Kasumi-1 (cell line): ENCODE results near the gene HTR6.
"Not testable (repeated sequence)": the region's sequence is repeated elsewhere in the genome, so short reads cannot be mapped to it uniquely, and the experiment has no call there.

Experiments used
- DNase-seq, 2 experiments: peaks; one replicate each; lab custom pipeline; 2025; lab: John Stamatoyannopoulos, UW

HTR6 gene

DNA sequence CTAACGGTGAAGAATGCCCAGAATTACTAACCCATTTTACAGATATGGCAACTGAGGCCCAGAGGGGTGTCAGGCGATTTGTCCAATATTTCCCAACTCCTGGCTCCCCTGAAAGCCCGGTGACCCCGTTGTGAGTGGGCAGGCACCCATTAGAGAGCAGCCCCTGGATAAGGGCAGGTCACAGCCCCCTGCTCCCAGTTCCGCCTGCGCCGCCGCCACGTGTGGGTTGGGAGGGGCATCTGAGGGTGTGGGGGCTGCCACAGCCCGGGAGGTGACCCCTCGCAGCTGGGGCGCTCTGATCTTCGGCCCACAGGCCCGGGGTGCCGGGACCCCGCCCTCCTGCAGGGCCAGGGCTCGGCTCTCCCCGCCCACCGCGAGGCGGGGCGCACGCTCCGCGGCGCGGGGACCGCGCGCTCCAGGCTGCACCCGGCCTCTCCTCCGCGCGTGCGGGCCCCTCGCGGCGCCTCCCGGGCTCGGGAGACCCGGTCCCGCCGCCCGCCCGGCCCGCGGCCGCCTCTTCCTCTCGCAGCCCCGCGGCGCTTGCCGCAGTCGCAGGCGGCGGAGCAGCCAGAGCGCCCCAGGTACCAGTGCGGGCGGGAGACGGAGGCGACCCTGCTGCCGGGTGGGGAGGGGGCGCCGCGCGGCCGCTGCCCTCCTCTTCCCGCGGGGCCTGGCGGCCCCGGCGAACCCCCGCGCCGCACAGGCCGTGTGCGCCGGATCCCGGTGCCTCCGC is at the start of gene HTR6:
HTR6 (plus strand) TSS at position 423 of the 733 bp plus-strand sequence. CDS start 879 bp downstream, outside the sequence.
- no peak for DNase-seq

DNA sequence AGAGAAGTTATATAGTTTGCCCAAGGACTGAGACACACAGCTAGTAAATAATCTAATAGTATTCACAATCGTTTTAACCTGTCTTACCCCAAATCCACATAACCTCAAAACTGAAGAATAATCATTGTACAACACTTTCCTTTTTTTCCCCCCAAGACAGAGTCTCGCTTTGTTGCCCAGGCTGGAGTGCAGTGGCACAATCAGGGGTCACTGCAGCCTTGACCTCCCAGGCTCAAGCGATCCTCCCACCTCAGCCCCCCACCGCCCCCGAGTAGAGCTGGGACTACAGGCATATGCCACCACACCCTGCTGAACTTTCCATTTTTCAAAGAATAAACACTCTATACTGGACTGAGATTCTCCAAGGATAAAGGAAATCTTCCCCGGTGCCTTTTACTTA is 49.2 kb upstream of the HTR6 start:
- DNase-seq, result no peak

DNA sequence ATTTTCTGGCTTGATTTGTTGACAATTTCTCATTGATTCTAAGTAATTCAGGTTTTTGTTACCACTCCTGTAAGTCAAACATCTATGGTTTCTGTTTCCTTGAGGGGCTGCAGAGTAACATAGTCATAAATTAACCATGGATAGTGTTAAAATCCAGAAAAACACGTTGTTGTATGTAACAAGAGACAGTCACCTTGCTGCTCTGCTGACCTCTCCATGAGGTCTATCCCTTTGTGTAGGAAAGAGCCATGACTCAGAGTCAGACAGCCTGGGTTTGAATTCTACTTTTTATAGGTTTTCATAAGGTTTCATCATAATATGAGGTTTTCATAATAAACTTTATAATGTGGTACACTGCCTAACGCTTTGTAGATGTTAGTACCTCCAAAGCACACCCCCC is 48.2 kb upstream of the HTR6 start:
- DNase-seq, result no peak

DNA sequence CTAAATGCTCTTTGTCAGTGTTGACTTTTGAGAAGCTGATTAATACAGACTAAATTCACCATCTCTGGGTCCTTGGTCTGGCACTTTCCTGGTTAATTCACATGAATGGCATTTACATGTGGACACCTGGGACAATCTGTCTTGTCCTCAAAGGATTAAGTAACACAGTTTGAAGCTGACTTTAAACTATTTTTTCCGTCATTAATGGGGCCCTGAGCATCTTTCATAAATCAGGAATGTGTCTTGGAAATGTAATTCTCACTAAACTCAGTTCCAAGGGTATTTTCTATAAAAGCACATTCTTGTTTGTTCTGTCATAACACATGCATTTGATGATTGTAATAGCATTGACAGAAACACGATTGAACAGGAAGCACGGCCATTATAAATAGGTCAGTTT is 47.3 kb upstream of the HTR6 start:
- DNase-seq, result no peak

DNA sequence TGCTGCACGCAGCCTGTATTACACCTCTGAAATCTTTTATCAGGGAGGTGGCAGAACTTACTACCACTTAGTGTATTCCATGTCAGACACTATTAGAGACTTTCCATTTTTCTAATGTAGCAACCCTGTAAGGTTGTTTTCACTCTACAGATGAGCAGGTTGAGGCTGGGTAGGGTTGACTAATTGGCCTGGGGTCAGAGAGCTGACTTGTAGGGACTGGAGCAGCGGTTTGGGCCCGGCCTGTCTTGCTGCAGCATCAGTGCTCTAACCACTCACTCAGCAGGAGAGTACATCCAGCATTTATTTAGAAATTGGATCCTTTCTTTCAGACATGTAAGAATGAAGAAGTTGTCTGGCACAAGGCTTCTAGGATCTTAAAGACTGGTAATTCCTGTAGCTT is 46.2 kb upstream of the HTR6 start:
- DNase-seq, result no peak

DNA sequence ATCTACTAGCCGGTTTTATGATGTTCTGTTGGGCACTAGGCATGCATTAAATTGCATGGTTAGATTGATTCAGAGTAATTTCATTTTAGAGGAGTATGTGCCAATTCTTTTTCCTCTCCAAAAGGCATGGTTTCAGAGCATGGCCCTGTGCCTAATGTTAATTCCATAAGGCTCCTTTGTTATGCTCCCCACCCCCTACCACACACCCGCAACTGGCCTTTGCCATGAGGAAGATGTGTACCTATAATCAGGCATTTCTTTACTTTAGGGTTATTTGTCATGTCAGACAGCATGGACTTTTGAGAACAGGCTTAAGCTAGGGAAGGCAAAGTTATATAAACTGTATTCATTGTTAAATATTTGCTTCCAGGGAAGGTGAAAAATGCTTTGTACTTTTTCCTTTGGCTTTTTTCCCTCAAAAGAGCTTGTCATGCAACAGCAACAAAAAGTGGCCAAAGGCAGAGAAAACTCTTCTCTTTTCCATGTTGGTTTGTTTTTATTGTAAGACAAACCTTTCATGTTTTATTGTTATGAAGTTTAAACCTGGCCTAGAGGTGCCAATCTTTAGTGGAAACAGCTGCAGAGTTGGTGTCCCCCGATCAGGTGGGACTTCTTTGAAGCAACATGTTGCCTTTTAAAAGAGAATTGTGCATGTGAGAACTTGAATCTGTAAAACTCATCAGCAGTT is 44.8 kb upstream of the HTR6 start:
- DNase-seq, result no peak

DNA sequence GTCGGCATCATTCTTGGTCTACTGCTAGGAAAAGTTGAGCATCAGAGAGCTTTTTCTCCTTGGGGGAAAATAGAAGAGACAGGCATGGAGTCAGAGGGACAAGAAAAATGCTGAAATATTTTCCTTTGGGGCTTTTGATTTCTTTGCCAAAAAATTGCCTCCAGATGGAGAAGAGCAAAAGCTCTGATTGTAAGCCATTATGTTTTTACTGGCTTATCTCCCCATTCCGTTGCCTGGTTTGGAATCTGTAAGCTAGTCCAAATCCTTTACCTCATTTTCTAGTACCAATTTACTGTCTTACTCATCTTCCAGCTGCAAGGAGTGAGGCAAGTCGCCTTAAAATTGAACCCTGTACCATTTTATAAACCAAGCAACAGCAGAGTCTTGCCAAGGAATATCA is 43.9 kb upstream of the HTR6 start:
- no peak for DNase-seq

DNA sequence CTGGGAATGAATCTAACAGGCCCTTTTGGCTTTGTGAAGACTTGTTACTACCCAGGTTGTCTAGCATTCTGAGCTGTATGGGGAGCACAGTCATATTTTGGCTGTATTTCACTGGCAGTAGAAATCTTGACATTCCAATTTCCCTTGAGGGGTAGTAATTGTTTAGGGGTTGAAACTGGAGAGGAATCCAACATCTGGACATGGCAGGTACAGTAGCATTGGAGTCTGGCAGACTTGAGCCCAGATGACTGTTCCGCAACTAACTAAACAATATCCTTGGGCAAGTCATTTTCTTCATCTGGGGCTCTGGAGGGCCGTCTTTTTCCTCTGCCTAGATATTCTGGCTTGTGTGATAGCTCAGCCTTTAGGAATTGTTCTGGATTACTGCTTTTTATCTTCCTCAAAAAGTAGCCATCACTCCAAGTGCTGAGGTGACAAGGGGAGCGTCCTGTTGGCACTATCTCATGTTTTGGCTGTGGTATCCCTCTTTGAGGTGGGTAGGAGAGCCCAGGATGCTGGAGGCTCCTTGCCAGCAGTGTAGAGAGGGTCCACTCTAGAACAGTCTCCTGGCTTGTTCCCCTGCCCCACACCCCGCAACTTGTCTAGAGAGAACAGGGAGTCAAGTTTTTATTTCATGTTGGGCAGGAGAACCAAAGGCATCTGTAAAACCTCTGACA is 43.3 kb upstream of the HTR6 start:
- DNase-seq, result no peak

DNA sequence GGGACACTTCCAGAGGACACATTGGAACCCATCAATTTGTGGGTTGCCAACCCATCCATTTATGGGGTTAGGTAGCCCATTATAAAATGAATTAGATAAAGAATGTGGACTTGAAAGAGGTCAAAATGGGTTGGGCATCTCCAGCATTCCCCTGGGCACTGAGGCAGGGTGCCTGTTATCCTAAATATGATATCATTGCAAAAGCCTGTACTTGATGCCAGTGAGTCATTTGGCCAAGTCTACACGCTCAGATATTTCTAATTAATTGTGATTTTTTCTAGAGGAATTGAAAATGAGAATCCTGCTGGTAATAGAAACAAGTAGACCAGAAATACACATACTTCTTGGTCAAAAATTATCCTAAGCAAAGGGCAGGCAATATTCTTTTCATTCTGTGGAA is 42.5 kb upstream of the HTR6 start:
- no peak for DNase-seq

DNA sequence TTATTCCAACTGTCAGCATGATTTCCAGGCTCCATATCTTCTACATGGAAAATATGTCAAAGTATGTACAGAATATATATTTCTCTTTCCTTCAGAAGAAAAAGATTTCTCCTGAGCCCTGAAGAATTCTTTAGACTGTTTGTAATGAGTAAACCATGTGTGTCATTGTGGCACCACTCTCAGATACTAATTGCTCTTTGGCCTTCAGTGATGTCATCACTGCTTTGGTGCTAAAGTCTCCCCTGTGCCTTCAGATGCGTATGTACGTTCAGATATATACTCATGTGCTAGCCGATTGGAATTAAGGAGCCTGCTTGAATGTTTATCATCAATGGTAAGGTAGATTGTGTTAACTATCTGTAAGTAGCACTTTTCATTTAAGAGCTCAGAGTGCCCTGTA is 41.2 kb upstream of the HTR6 start:
- no peak for DNase-seq

DNA sequence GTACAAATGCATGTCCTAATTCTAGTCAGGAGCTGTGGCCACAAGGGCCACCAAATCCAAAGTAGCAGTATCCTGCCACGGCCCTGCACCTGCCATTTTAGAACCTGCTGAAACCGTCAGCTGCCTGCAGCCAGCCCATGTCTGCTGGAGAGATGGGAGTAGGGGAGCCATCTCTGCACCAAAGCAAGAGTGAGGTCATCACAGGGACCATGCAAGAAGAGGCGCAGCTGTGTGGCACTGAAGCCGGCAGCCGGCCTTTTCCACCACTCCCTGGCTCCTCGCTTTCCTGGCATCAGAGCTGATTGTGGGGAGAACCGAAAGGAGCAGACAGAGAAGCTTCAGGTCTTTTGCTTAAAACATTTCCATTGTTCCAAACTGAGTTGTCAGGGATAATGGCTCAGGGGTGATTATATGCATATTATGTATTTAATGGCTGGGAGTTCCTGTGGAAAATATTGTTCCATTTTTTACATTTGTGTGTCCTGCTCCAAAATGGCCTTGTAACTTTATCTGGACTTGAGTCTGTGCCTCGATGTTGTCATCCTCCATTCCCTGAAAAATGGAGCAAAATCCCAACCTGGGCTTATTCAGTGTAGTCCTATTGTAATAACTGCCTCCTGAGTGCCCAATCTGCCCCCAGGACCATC is 39.3 kb upstream of the HTR6 start:
- DNase-seq, result no peak

DNA sequence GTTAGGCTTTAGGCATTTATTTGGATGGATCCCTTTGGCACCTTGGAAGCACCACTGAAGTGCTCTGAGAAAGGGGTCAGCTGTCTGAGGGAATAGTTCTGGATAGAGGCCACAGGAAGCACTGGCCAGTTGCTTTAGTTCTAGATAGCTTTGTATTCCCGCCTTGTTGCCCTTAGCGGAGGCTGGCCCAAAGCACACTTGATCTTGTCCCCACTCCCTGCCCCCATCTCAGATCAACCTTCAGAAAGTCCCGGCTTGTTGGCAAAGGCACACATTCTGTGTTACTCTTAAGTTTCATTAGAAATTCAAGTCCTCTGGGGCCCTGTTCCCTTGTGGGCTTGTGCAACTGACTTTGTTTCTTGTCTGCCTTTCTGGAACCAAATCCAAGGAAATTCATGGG is 35.8 kb upstream of the HTR6 start:
- no peak for DNase-seq

DNA sequence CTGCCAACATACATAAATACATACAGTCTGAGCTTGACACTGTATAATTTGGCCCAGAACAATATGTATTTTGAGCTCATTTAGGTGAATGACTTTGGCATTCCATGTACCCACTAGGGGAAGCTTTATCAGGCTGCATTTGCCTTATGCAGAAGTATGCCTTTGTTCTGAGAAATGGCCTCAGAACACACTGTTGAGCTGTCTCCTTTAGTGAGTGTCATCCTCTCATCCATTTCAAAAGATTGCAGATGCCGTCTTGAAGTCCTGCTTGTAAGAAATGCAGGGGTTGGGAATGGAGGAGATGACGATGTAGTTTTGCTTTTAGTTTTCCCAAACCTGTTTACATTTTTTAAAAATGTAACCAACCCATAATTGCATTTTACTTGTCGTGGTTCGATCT is 35.3 kb upstream of the HTR6 start:
- DNase-seq, result no peak

DNA sequence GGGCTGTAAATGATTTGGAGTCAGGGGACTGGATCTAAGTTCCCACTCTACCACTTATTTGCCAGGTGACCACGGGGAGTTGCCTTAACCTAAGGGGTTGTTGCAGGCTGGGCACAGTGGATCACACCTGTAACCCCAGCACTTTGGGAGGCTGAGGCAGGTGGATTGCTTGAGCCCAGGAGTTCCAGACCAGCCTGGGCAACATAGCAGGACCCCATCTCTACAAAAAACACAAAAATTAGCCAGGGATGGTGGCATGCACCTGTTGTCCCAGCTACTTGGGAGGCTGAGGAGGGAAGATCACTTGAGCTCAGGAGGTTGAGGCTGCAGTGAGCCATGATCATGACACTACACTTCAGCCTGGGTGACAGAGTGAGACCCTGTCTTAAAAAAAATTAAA is 34.5 kb upstream of the HTR6 start:
- not testable (repeated sequence) for DNase-seq

DNA sequence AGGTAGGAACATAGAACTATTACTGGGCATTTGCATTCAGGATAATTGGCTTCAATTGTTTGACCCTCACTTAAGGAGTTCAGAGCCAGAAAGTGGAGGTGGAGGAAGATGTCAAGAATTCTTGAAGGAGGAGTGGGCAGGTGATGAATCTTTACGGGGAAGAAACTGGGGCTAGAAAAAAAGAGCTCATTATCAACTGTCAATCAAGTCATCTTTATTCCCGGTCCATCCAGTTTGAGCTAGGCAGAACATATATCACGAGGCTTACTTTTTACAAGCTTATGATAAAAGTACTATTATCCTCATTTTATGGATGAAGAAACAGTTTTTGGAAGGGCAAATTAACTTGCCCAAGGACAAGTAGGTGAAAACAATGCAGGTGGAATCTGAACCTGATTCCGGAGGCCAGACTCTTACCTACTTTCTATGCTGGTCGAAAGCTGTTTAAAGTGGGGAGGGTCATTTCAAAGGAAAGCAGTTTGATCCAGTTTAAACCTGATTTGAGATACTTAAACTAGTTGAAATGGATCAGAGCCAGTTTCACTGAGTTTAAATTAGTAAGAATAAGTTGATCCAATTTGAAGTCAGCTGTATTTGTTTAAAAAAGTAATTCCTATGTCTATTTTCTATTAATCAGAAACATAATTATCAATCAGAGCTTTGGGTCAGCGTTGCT is 33.8 kb upstream of the HTR6 start:
- DNase-seq, result no peak

DNA sequence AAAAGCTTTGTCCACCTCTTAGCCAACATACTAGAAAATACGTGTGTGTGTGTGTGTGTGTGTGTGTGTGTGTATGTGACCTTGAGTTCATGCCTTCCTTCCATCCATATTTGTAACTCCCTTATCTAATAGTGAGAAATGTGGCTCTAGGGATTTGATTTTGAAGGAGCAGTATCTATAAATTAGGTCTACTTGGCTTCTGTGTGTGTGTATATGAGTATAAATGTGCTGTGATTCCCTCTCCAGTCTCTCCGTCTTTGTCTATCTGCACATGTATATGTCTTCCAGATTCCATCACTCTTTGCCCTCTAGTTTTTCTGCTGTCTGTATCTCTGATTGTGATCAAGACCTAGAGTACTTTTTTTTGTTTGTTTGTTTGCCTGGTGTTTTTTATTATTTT is 32.5 kb upstream of the HTR6 start:
- DNase-seq, result no peak

DNA sequence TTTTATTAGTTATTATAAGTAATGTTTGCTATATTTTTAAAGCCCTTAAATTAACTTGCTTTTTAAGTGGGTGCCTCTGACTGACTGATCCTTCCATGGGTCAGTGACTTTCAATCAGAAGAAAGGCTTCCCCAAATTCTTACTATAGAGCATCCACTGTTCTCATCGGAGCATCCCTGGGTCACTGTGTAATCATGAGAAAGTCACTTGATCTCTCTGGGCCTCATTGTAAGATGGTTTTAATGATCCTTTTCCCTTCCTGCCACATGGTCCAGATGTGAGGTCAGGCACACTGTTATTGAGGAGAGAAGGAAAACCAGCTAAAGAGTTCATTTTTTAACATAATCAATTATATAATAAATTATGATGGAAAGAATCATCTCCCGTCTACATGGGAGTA is 31.6 kb upstream of the HTR6 start:
- no peak for DNase-seq

DNA sequence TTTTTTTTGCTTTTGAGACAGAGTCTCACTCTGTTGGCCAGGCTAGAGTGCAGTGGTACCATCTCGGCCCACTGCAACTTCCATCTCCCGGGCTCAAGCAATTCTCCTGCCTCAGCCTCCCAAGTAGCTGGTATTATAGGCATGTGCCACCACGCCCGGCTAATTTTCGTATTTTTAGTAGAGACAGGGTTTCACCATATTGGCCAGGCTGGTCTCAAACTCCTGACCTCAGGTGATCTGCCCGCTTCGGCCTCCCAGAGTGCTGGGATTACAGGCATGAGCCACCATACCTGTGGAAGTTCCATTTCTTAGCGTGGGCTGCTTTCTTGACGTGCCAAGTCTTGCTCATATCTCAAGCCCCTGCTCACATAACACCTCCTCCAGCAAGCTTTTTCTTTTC is 29.6 kb upstream of the HTR6 start:
- DNase-seq, result not testable (repeated sequence)

DNA sequence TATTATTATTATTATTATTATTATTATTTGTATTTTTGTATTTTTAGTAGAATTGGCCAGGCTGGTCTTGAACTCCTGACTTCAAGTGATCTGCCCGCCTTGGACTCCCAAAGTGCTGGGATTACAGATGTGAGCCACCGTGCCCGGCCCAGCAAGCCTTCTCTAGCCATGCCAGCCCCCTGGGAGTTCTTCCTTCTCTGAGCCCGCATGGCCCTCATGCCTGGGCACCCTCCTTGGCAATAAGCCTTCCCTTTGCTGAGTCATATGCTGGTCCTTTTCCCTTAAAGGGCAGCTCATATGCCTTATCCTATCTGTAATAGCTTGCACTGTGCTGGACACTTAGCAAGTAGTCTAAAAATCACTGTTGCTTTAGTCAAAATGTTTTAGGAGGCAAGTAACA is 29.0 kb upstream of the HTR6 start:
- DNase-seq, result no peak

DNA sequence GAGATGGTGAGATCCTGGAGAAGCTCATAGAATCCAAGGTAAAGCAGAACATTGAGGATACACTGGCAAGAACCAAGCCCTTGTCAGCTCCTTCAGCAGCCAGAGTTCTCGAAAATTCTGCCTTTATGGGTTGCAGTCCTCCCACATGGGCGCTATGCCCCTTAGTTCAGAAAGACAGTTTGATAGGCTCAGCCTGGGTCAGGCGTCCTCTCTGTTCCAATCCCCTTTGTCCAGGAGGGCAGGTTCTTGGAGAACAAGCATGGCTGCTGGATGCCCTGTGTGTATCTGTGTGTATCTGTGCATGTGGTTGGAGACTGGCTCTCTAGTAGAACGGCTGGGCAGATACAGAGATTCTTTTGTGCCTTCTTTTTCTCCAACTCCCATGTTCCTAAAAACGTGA is 28.6 kb upstream of the HTR6 start:
- no peak for DNase-seq

DNA sequence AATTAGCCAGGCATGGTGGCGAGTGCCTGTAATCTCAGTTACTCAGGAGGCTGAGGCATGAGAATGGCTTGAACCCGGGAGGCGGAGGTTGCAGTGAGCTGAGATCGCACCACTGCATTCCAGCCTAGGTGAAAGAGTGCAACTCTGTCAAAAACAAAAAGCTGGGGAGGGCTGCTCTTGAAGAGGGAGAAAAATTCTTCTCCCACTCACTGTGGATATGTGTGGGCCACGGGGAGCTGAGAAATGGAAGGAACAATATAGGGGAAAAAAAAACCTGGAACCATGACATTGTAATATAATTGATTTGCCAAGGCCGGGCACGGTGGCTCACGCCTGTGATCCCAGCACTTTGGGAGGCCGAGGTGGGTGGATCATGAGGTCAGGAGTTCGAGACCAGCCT is 27.9 kb upstream of the HTR6 start:
- DNase-seq, result not testable (repeated sequence)

DNA sequence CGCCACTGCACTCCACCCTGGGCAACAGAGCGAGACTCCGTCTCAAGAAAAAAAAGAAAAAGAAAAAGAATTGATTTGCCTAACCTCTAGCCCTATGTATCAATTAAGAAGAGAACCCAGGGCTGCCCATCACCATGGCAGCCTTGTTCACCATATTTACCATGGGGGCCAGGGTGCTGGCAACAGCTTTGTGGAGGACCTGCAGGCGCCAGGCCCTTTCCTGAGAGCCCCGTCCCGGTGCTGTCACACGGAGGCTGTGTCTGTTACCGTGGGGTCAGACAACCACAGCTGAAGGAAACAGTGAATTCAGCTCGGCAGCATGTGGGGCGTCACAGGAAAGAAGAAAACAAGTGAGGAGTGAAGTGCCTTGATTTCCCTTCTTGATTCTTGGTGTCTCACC is 27.1 kb upstream of the HTR6 start:
- no peak for DNase-seq
